Cortex of kidney (tissue), 1 donor: ENCODE data around the gene TFF1.

Source experiments
- DNase-seq: peaks from one replicate; lab custom pipeline; 2025; lab: John Stamatoyannopoulos, UW

Gene TFF1

DNA sequence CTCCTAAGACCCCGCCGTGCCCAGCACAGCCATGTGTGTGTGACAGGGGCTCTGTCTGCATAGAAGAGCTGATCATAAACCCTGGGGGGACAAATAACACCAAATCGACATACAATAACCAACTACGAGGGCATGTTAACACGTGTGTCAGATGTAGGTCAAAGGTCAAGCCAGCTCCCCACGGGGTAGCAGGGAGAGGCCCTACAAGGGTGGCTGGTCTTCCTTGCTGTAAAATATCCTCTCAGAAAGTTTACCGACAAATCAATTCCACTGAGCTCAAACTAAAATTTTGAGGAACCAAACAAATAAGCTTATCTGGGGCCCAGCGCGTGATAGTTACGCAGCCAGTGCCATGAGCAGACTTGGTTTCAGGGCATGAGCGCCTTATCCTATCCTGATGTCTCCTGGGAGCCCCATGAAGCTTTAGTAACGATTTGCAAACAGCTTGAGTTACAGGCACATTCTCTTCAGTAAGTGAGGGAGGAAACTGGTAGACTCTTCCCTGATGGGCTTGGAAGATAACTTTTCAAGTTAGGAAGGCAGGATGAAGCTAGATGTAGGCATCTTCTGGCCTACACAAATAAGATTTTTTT is 32.2 kb upstream of the TFF1 start:
- DNase-seq = no peak

DNA sequence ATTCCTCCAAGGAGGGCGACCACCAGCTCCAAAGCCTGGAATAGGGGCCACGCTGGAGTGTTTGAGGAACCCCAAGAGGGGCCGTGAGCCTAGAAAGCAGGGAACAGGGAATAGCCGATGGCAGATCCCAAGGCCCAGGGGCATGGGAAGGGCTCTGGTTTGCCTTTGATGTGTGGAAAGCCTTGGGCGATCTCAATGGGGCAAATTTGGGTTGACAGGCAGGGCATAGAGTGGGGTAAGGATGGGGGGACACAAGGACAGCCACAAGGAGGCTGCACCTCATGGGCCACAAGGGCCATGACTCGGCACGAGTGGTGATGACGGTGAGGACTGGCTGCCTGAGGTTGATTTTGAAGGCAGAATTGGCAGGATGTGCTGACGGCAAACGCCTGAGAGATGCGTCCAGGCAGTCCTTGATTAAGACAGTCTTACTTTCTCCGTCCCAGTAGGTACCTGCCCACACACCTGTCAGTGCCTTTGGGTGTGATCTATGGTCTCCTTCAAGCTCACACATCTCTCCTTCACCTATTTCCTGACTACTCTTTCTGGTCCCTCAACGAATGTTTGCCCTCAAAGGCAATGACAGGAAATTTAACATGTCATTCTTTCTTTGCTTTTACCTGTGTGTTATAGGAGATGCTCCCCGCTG is 31.5 kb upstream of the TFF1 start:
- DNase-seq = no peak

- DNase-seq = no peak
Measured at GRCh38 chr21:42396799-42397745, 30.7 kb upstream of the TFF1 start.

GRCh38 chr21:42395905-42396651 is 29.7 kb upstream of the TFF1 start, which contains the start of gene TMPRSS3:
Gene TMPRSS3, minus strand, starts transcription at chr21:42396052. Its CDS starts 635 bp downstream, at chr21:42395417.
- DNase-seq = no peak

GRCh38 chr21:42395302-42395701 is 29.0 kb upstream of the TFF1 start:
- no peak for DNase-seq

DNA sequence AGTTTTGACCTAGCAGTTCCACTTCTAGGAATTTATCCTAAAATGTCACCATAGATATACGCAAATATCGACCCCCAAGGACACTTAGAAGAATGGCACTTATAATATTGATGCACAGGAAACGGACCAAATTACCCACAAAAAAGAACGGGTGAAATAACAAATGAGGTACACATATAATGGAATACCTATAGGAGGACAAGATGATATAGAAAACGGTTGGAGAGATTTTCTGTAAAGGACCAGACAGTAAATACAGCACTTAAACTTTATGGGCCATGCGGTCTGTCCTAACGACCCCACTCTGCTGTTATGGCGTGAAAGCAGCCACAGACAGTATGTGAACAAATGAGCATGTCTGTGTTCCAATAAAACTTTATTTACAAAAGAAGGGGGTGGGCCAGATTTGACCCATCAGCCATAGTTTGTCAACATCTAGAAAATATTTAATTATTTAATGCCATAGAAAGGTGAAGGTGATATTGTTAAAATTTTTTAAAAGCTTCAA is 27.2 kb upstream of the TFF1 start:
- DNase-seq = no peak

DNA sequence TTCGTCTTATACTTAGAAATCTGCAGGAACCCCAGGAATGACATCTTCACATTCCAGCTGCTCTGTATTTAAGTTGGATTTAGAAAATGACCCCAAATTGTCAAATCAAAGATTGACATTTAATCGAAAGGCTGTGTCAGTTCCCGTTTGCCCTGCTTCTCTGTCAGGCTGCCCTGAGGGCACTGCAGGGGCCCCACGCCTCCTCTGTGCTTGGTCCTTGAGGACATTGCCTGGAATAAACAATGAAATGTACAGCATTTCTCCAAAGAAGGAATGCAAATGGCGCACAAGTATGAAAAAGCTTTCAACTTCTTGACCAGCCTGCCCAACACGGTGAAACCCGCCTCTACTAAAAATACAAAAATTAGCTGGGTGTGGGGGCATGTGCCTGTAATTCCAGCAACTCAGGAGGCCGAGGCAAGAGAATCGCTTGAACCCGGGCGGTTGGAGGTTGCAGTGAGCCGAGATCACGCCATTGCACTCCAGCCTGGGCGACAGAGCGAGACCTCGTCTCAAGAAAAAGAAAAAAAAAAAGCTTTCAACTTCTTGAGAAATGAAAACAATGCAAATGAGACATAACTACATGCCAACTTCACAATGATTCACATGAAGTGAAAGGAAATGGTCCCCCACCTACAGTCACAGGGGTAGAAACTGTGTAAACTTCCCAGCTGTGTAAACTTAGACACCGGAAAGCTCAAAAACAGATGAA is 26.6 kb upstream of the TFF1 start:
- DNase-seq = no peak

DNA sequence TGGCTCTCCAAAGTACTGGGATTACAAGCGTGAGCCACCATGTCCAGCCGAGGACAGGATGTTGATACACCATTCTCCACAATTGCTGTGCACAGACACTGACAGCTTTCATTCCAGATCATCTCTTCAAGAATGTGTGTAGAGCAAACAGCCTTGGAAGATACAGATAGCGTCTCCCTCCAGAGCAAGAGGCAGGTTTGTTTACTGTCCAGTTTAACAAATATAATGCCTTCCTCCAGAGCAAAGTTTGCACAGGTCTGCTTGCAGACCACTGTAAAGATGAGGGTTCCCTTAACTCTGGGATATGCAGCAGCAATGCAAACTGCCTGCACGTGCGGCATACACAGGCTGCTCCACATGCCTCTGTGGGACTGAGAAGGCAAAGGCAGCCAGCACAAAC is 25.0 kb upstream of the TFF1 start:
- no peak for DNase-seq

DNA sequence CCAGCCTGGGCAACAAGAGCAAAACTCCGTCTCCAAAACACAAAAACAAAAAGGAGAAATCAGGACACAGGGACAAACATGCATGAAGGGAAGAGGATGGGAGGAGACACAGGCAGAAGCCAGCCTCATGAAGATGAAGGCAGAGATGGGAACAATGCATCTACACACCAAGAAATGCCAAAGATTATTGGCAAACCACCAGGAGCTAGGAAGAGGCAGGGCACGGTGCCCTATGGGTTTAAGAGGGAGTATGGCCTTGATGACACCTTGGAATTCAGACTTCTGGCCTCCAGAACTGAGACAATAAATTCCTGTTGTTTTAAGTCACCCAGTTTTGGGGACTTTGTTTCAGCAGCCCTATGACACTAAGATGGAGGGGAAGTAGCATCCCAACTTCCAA is 24.4 kb upstream of the TFF1 start:
- no peak for DNase-seq

DNA sequence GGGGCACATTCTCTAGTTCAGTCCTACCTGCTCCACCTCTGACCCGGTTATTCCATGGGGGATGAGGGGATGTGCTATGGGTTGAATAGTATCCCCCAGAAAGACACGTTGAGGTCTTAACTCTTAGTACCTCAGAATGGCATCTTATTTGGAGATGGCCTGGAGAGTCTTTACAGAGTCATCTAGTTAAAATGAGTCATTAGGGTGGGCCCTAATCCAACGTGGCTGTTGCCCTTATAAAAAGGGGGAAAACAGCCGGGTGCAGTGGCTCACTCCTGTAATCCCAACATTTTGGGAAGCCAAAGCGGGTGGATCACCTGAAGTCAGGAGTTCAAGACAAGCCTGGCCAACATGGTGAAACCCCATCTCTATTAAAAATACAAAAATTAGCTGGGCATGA is 23.9 kb upstream of the TFF1 start:
- DNase-seq = no peak

DNA sequence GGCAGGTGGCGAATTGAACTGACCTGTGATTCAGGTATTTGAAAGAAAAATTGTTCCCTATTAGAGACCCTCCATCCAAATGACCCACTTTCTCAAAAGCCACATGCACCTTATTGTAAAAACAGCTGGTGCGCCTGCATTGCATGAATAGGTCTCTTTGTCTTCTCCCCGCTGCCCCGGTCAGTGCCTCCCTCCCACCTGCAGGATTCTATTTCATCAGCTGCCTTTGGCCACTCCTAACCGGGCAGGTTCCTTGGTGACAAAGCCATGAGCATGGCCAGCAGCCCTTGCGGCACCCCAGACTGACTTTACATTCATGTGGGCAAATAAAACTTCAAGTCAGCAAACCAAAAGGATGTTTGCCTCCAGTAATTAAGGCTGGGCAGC is 23.1 kb upstream of the TFF1 start:
- DNase-seq = no peak

GRCh38 chr21:42388740-42389448 is 22.6 kb upstream of the TFF1 start:
- DNase-seq = no peak

DNA sequence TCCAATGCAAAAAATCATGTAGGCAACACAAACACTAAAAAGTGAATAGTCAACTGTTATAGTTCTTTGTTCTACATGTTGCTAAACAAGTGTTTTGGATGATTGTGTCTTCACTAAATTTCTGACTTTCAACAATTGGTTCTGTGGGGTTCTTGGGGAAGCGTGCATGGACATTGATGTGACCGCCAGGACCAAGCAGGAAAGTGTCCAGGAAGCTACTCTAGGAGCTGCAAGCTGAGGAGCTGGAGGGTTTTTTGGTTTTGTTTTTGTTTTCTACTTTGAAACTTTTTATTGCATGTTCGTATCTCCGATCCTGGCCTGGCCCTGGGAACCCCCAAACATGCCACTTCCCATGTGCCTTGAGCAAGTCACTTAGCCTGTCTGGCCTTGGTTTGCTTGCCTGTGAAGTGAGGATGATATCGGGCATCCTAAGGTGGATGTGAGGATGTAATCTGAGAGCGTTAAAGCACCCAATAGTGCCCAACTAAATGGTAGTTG is 21.6 kb upstream of the TFF1 start:
- no peak for DNase-seq

GRCh38 chr21:42387164-42387563 is 20.8 kb upstream of the TFF1 start:
- DNase-seq = no peak

DNA sequence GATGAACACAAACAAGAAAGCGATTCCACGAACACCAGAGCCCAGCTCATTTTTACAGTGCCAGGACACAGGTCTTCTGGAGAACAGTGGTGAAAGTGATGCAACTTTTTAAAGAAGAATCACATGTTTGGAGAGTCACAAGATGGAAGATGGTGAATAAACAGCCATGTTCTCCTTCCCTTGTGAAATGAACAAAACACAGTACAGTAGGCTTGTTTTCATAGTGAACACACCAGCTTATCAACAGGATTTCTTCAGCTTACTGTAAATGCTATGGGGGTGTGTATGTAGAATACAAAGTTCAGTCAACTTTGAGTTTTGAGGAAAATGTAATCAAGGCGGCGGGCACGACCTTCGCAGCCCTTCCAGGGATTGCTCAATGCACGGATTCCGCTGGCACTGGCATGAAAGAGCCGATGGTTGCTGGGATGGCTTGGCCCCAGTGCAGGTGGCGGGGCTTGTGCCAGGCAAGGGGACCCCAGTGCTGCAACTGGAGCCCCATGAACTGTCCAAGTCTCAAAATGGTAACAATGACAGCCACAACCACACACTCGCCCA is 19.8 kb upstream of the TFF1 start:
- DNase-seq = no peak

GRCh38 chr21:42385619-42386018 is 19.3 kb upstream of the TFF1 start:
- DNase-seq = no peak

GRCh38 chr21:42384989-42385388 is 18.7 kb upstream of the TFF1 start:
- DNase-seq = no peak

- no peak for DNase-seq
Measured at GRCh38 chr21:42384156-42384945, 18.0 kb upstream of the TFF1 start.

GRCh38 chr21:42383331-42383730 is 17.0 kb upstream of the TFF1 start:
- no peak for DNase-seq
